Muscle of leg (tissue), 11 donors: ENCODE results near the gene PRAMEF11. TPM values are rescaled to one million over a fixed set of nuclear protein-coding genes. Genes with fewer than 3 reads are reported as not detected.

ENCODE experiments used
- DNase-seq: peaks from one replicate; pipeline ENCODE4 v3.0.0; 2013
- H3K27ac ChIP-seq: one replicate; pipeline ENCODE4 v1.5.1; 2013; ENCODE audit warnings: mild to moderate bottlenecking, low read length, control low read depth
- H3K27me3 ChIP-seq: one replicate; pipeline ENCODE4 v1.6.1; 2013; ENCODE audit warnings: low read length; ENCODE audit not compliant: control insufficient read depth, insufficient read depth
- H3K36me3 ChIP-seq: one replicate; pipeline ENCODE4 v1.6.1; 2013; ENCODE audit warnings: low read length; ENCODE audit not compliant: control insufficient read depth, insufficient read depth
- H3K4me1 ChIP-seq: one replicate; pipeline ENCODE4 v1.6.1; 2013; ENCODE audit warnings: low read length; ENCODE audit not compliant: control insufficient read depth, insufficient read depth
- H3K4me3 ChIP-seq: one replicate; pipeline ENCODE4 v1.5.1; 2013; ENCODE audit warnings: low read length, control low read depth
- H3K9me3 ChIP-seq: replicated peaks from 2 replicates; pipeline ENCODE4 v1.6.1; 2013; ENCODE audit warnings: low read depth, low read length; ENCODE audit not compliant: control insufficient read depth
- WGBS: methylation state at CpG from one replicate; pipeline ENCODE4 v1.1.5; 2013; ENCODE audit warnings: missing lambda C conversion rate; ENCODE audit not compliant: insufficient coverage; 5-methylcytosine and 5-hydroxymethylcytosine counted together
- polyA plus RNA-seq, 8 donors: library from polyadenylated mRNA; unstranded; fragments of 120-200 nt; gene quantifications; one replicate each; pipeline versions ENCODE4 v1.2.1 to v1.2.3, GENCODE V29; 2013; ENCODE audit warnings: inconsistent platforms in 1 of 8, low replicate concordance in 1 of 8; ENCODE audit not compliant: insufficient read length in 8 of 8, insufficient read depth in 1 of 8
- total RNA-seq: library from RNA; stranded (reverse); fragments of 120-200 nt; gene quantifications from one replicate; pipeline ENCODE4 v1.2.4, GENCODE V29; 2013

The PRAMEF11 gene
- total and polyA plus RNA-seq, 9 donors = not detected

DNA sequence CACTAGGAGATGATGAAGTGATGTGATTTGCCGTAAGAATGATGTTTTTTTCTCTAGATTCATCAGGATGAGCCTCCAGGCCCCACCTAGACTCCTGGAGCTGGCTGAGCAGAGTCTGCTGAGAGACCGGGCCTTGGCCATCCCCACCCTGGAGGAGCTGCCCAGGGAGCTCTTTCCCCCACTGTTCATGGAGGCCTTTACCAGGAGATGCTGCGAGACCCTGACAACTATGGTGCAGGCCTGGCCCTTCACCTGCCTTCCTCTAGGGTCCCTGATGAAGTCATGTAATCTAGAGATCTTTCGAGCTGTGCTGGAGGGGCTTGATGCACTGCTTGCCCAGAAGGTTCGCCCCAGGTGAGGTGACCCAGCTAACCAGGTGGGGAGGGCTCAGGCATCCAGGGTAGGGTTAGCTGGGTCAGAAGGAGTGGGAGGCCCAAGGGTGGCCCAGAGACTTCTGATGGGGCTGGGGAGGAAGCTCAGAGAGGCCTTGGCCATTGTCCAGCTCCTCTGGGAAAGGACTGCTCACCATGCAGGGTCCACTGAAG is 56.3 kb downstream of the PRAMEF11 start:
- H3K36me3 ChIP-seq = no peaks in the 10 kb centered on the region
- 88% methylated on average over 4 of the region's 5 CpGs for WGBS
- no peak for DNase-seq
- no peak overlapping the region for H3K27ac ChIP-seq
- no peaks in the 10 kb centered on the region for H3K4me1 ChIP-seq
- H3K4me3 ChIP-seq = no peak overlapping the region
- H3K27me3 ChIP-seq = no peaks in the 10 kb centered on the region
- H3K9me3 ChIP-seq = no peaks in the 10 kb centered on the region

Other genes starting within 250 kb of the PRAMEF11 start
- gene DHRS3, start 213.2 kb downstream of the PRAMEF11 start, total RNA-seq = 29.0 TPM
- 10 to 100 TPM; 11.4 to 24.7 (median 20.0) TPM for gene DHRS3, start 213.2 kb downstream of the PRAMEF11 start, polyA plus RNA-seq
- gene AADACL4, start 187.3 kb downstream of the PRAMEF11 start, total RNA-seq = 0.04 TPM
- gene AADACL4, start 187.3 kb downstream of the PRAMEF11 start, polyA plus RNA-seq = under 1 TPM in 1 of 8 donors, not detected in 7; 0.12 TPM
- not detected for gene AADACL3, start 115.3 kb downstream of the PRAMEF11 start, total RNA-seq
- under 1 TPM in 1 of 8 donors, not detected in 7; 0.14 TPM for gene AADACL3, start 115.3 kb downstream of the PRAMEF11 start, polyA plus RNA-seq
- 0.62 TPM for gene CFAP107, start 85.2 kb downstream of the PRAMEF11 start, total RNA-seq
- gene CFAP107, start 85.2 kb downstream of the PRAMEF11 start, polyA plus RNA-seq = 1 to 10 TPM in 3 of 8 donors, under 1 TPM in 5; 0.26 to 2.3 (median 0.97) TPM
- not detected for gene PRAMEF12, start 57.7 kb downstream of the PRAMEF11 start, total RNA-seq
- gene PRAMEF12, start 57.7 kb downstream of the PRAMEF11 start, polyA plus RNA-seq = not detected
- not detected for gene PRAMEF1, start 40.0 kb downstream of the PRAMEF11 start, total RNA-seq
- gene PRAMEF1, start 40.0 kb downstream of the PRAMEF11 start, polyA plus RNA-seq = not detected
- gene HNRNPCL1, start 17.3 kb upstream of the PRAMEF11 start, total RNA-seq = not detected
- gene HNRNPCL1, start 17.3 kb upstream of the PRAMEF11 start, polyA plus RNA-seq = under 1 TPM in 3 of 8 donors, not detected in 5; 0.13 to 0.24 (median 0.15) TPM
- gene PRAMEF2, start 25.7 kb upstream of the PRAMEF11 start, total RNA-seq = not detected
- gene PRAMEF2, start 25.7 kb upstream of the PRAMEF11 start, polyA plus RNA-seq = not detected
- not detected for gene PRAMEF4, start 54.8 kb upstream of the PRAMEF11 start, total RNA-seq
- gene PRAMEF4, start 54.8 kb upstream of the PRAMEF11 start, polyA plus RNA-seq = not detected
- not detected for gene PRAMEF10, start 66.9 kb upstream of the PRAMEF11 start, total RNA-seq
- gene PRAMEF10, start 66.9 kb upstream of the PRAMEF11 start, polyA plus RNA-seq = not detected
- gene PRAMEF7, start 85.2 kb upstream of the PRAMEF11 start, total RNA-seq = not detected
- gene PRAMEF7, start 85.2 kb upstream of the PRAMEF11 start, polyA plus RNA-seq = not detected
- gene PRAMEF6, start 116.2 kb upstream of the PRAMEF11 start, total RNA-seq = not detected
- not detected for gene PRAMEF6, start 116.2 kb upstream of the PRAMEF11 start, polyA plus RNA-seq
- gene PRAMEF27, start 225.2 kb upstream of the PRAMEF11 start, total RNA-seq = not detected
- not detected for gene PRAMEF27, start 225.2 kb upstream of the PRAMEF11 start, polyA plus RNA-seq
- not detected for gene HNRNPCL3, start 229.4 kb upstream of the PRAMEF11 start, total RNA-seq
- gene HNRNPCL3, start 229.4 kb upstream of the PRAMEF11 start, polyA plus RNA-seq = not detected
- not detected for gene PRAMEF25, start 239.4 kb upstream of the PRAMEF11 start, total RNA-seq
- gene PRAMEF25, start 239.4 kb upstream of the PRAMEF11 start, polyA plus RNA-seq = not detected